Activated CD8-positive, alpha-beta memory T cell treated with anti-CD3 and anti-CD28 coated beads, Interleukin-2, amount 50 U/mL, for 1 hour (primary cell): ENCODE data around the gene HOMEZ.
"Not testable (repeated sequence)": the region's sequence is repeated elsewhere in the genome, so short reads cannot be mapped to it uniquely, and the experiment has no call there.

ENCODE experiments used
- DNase-seq: peaks from one replicate; pipeline ENCODE4 v3.0.0-alpha.2; 2020; ENCODE audit errors: extremely low read depth

HOMEZ gene

GRCh38 chr14:23281247-23281646 is 4.7 kb downstream of the HOMEZ start:
- DNase-seq: no peak

- not testable (repeated sequence) for DNase-seq
Observed at GRCh38 chr14:23277928-23278327, 8.0 kb downstream of the HOMEZ start.

- no peak for DNase-seq
Observed at GRCh38 chr14:23277189-23277588, 8.7 kb downstream of the HOMEZ start.

GRCh38 chr14:23275412-23275811 is 10.5 kb downstream of the HOMEZ start:
- DNase-seq: no peak

GRCh38 chr14:23269193-23269592 is 16.7 kb downstream of the HOMEZ start:
- DNase-seq: no peak

- not testable (repeated sequence) for DNase-seq
Observed at GRCh38 chr14:23260849-23261248, 25.1 kb downstream of the HOMEZ start.

- no peak for DNase-seq
Observed at GRCh38 chr14:23259426-23259825, 26.5 kb downstream of the HOMEZ start.

- no peak for DNase-seq
Observed at GRCh38 chr14:23258256-23258655, 27.7 kb downstream of the HOMEZ start.

- no peak for DNase-seq
Observed at GRCh38 chr14:23252420-23253333, 33.3 kb downstream of the HOMEZ start.

GRCh38 chr14:23252006-23252405 is 33.9 kb downstream of the HOMEZ start:
- no peak for DNase-seq

GRCh38 chr14:23249824-23250223 is 36.1 kb downstream of the HOMEZ start:
- DNase-seq: no peak

GRCh38 chr14:23248601-23249000 is 37.3 kb downstream of the HOMEZ start:
- DNase-seq: no peak

- no peak for DNase-seq
Observed at GRCh38 chr14:23245282-23245681, 40.6 kb downstream of the HOMEZ start.

GRCh38 chr14:23243066-23243465 is 42.9 kb downstream of the HOMEZ start:
- no peak for DNase-seq

- DNase-seq: no peak
Observed at GRCh38 chr14:23242076-23242475, 43.9 kb downstream of the HOMEZ start.

- DNase-seq: not testable (repeated sequence)
Observed at GRCh38 chr14:23241061-23241715, 44.7 kb downstream of the HOMEZ start.

- no peak for DNase-seq
Observed at GRCh38 chr14:23240661-23241060, 45.3 kb downstream of the HOMEZ start.

- peak; percentile 32 for DNase-seq
Observed at GRCh38 chr14:23237772-23238594, 47.9 kb downstream of the HOMEZ start, which contains the start of gene RNF212B. Gene RNF212B (plus strand): TSS chr14:23237936. CDS start chr14:23240346, 2,410 bp downstream.

- not testable (repeated sequence) for DNase-seq
Observed at GRCh38 chr14:23232241-23232808, 53.6 kb downstream of the HOMEZ start.

GRCh38 chr14:23228812-23229211 is 57.1 kb downstream of the HOMEZ start:
- no peak for DNase-seq

GRCh38 chr14:23227566-23227965 is 58.4 kb downstream of the HOMEZ start:
- DNase-seq: no peak

- DNase-seq: not testable (repeated sequence)
Observed at GRCh38 chr14:23224958-23225357, 61.0 kb downstream of the HOMEZ start.
